Activated CD4-positive, alpha-beta T cell treated with anti-CD3 and anti-CD28 coated beads, Interleukin-2, amount 50 U/mL, for 24 hours (primary cell): ENCODE data around the gene KCNG4.

Experiments used
- DNase-seq, 2 donors: peaks; one replicate each; pipeline ENCODE4 v3.0.0-alpha.2; 2020; ENCODE audit warnings: low read depth in 1 of 2, low spot score in 1 of 2

Gene KCNG4

GRCh38 chr16:84262939-84263338 is 23.1 kb upstream of the KCNG4 start:
- DNase-seq = no peak

- DNase-seq = no peak
Observed at GRCh38 chr16:84262031-84262430, 22.2 kb upstream of the KCNG4 start.

GRCh38 chr16:84260766-84261554 is 21.1 kb upstream of the KCNG4 start:
- no peak for DNase-seq

- DNase-seq = no peak
Observed at GRCh38 chr16:84259691-84260090, 19.9 kb upstream of the KCNG4 start.

GRCh38 chr16:84258266-84258665 is 18.5 kb upstream of the KCNG4 start:
- DNase-seq = no peak

- DNase-seq = no peak
Observed at GRCh38 chr16:84255050-84255810, 15.4 kb upstream of the KCNG4 start.

- DNase-seq = no peak
Observed at GRCh38 chr16:84254062-84254461, 14.2 kb upstream of the KCNG4 start.

GRCh38 chr16:84253173-84253572 is 13.4 kb upstream of the KCNG4 start:
- no peak for DNase-seq

- no peak for DNase-seq
Observed at GRCh38 chr16:84252184-84252583, 12.4 kb upstream of the KCNG4 start.

- no peak for DNase-seq
Observed at GRCh38 chr16:84247844-84248243, 8.0 kb upstream of the KCNG4 start.

- DNase-seq = no peak
Observed at GRCh38 chr16:84247331-84247730, 7.5 kb upstream of the KCNG4 start.

- no peak for DNase-seq
Observed at GRCh38 chr16:84246679-84247077, 6.9 kb upstream of the KCNG4 start.

GRCh38 chr16:84245956-84246678 is 6.3 kb upstream of the KCNG4 start:
- DNase-seq = no peak

- DNase-seq = no peak
Observed at GRCh38 chr16:84244728-84245127, 4.9 kb upstream of the KCNG4 start.

GRCh38 chr16:84243732-84244131 is 3.9 kb upstream of the KCNG4 start:
- DNase-seq = no peak

GRCh38 chr16:84242839-84243238 is 3.0 kb upstream of the KCNG4 start:
- no peak for DNase-seq

- DNase-seq = no peak
Observed at GRCh38 chr16:84241778-84242177, 2.0 kb upstream of the KCNG4 start.

- no peak for DNase-seq
Observed at GRCh38 chr16:84240455-84240854, 643 bp upstream of the KCNG4 start.

GRCh38 chr16:84239141-84239769 is 557 bp downstream of the KCNG4 start:
- DNase-seq = no peak

GRCh38 chr16:84237994-84238750 is 1.6 kb downstream of the KCNG4 start:
- DNase-seq = no peak

- no peak for DNase-seq
Observed at GRCh38 chr16:84236671-84237070, 3.1 kb downstream of the KCNG4 start.
